OCI-LY1 (cell line): ENCODE data around the gene VPS35.
"Not testable (repeated sequence)": the region's sequence is repeated elsewhere in the genome, so short reads cannot be mapped to it uniquely, and the experiment has no call there.

Source experiments
- CTCF ChIP-seq: fragments of 200-600 bp; sonication (generic), shearing (Covaris generic); IDR thresholded peaks from 2 replicates; pipeline ENCODE4 v1.5.1; 2017; ENCODE audit warnings: mild to moderate bottlenecking, antibody characterized with exemption, low read length, moderate library complexity, mixed read lengths
- EZH2 ChIP-seq: fragments of 200-600 bp; sonication (generic), shearing (Covaris generic); IDR thresholded peaks from 2 replicates; pipeline ENCODE4 v1.8.0; 2017; ENCODE audit warnings: borderline replicate concordance, mixed run types, mild to moderate bottlenecking, antibody characterized with exemption, low read length, moderate library complexity, mixed read lengths

DNA sequence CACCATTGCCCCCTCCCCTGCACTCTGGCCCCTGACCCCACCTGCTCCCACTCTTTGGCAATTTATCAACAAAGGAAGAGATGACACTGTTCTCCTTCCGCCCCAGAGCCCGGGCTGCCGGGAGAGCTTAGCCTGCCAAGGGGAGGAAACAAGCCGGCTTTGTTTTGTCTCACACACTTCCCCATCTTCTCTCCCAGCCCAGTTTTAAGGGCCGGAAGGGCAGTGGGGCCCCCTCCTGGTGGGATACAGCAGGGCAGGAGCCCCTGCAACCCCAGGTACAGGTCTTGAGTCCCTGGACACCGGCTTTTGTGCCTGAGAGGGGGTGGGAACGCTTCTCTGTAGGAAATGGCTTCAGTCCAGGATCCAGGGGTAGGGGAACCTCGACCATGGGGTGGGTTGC, 65.7 kb downstream of the VPS35 start:
- TF ChIP-seq CTCF, EZH2: not testable (repeated sequence)
